Gastrocnemius medialis (tissue), 4 donors: ENCODE measurements around the gene SRGAP3. TPM values are rescaled to one million over a fixed set of nuclear protein-coding genes. Genes with fewer than 3 reads are reported as not detected.

Experiments
- ATAC-seq, 2 donors: fragments of 150-250 bp; one replicate each; pipeline ENCODE4 v1.9.1; 2016
- DNase-seq, 2 donors: peaks; one replicate each; pipeline ENCODE4 v3.0.0-alpha.2; 2019
- H3K27ac ChIP-seq, 4 donors: fragments of 200-600 bp; sonication (generic); 1 replicate in 1 of 4; 2 replicates in 3 of 4; pipeline ENCODE4 v1.5.1; 2016 to 2018; ENCODE audit warnings: mild to moderate bottlenecking in 2 of 4, moderate library complexity in 1 of 4
- H3K27me3 ChIP-seq, 3 donors: fragments of 200-600 bp; sonication (generic) in 2 of 3; 1 replicate in 1 of 3; 2 replicates in 2 of 3; pipeline versions ENCODE4 v1.5.1 to v1.6.0; 2016 to 2019; ENCODE audit warnings: mild to moderate bottlenecking in 1 of 3, moderate library complexity in 1 of 3
- H3K36me3 ChIP-seq, 2 donors: fragments of 200-600 bp; sonication (generic) in 1 of 2; one replicate each; pipeline ENCODE4 v1.5.1; 2017 to 2018
- H3K4me1 ChIP-seq, 2 donors: fragments of 200-600 bp; sonication (generic) in 1 of 2; one replicate each; pipeline ENCODE4 v1.5.1; 2016 to 2017; ENCODE audit warnings: mild to moderate bottlenecking in 2 of 2
- H3K4me3 ChIP-seq, 4 donors: fragments of 200-600 bp; sonication (generic) in 3 of 4; 1 replicate in 1 of 4; 2 replicates in 3 of 4; pipeline ENCODE4 v1.5.1; 2016 to 2019; ENCODE audit warnings: mild to moderate bottlenecking in 2 of 4
- H3K9me3 ChIP-seq, 3 donors: fragments of 200-600 bp; sonication (generic) in 2 of 3; 1 replicate in 1 of 3; 2 replicates in 2 of 3; pipeline ENCODE4 v1.5.1; 2016 to 2019
- CTCF ChIP-seq, 5 experiments: fragments of 450-650 bp in 3 of 5; fragments of 200-600 bp in 2 of 5; sonication (generic) in 2 of 5; IDR thresholded peaks in 4 of 5; conservative IDR thresholded peaks in 1 of 5; 1 replicate in 4 of 5; 2 replicates in 1 of 5; pipeline ENCODE4 v1.5.1; 2016 to 2019; ENCODE audit warnings: antibody characterized with exemption in 5 of 5, mild to moderate bottlenecking in 3 of 5, moderate library complexity in 3 of 5
- POLR2A ChIP-seq, 2 donors: fragments of 450-650 bp; IDR thresholded peaks; one replicate each; pipeline ENCODE4 v1.6.1; 2017; ENCODE audit warnings: antibody characterized with exemption in 2 of 2, mild to moderate bottlenecking in 2 of 2, moderate library complexity in 2 of 2
- in situ Hi-C, 4 donors: fragments of 200-750 bp; cut with MboI; loops; one replicate each; pipeline versions ENCODE4 v1.15.0 to v1.8.0; 2017; ENCODE audit warnings: low sequenced_read_pairs in 4 of 4
- intact Hi-C: fragments of 100-400 bp; cut with DNase I; formaldehyde crosslinking; loops from one replicate; pipeline ENCODE4 v1.15.1; 2023; ENCODE audit warnings: low total_unique reads
- total RNA-seq, 4 donors: library from RNA; depleted of rRNA; stranded (reverse); fragments of >200 nt; gene quantifications; one replicate each; pipeline versions ENCODE4 v1.1.0 to v1.2.3, GENCODE V29; 2016

Gene SRGAP3
- total RNA-seq, 4 donors from 2014 or later, result 1.3 to 2.3 (median 1.8) TPM

GRCh38 chr3:9229879-9230278, 19.6 kb downstream of the SRGAP3 start:
- Histone ChIP-seq H3K9me3 (no peaks in the 10 kb centered on the region), H3K4me1 (peaks cover 10 to 11% of the 10 kb centered on the region in 2 donors), H3K27ac (peak overlapping the region; percentile 53 to 79 (median 72)), H3K36me3 (no peaks in the 10 kb centered on the region), H3K4me3 (no peak overlapping the region), H3K27me3 (no peaks in the 10 kb centered on the region)
- no peak for DNase-seq
- intact Hi-C loops, result no loop called here
- in situ Hi-C loops, result no loop called here
- ATAC-seq, result peak; percentile 43 to 46
- no peak for TF ChIP-seq CTCF (IDR thresholded peaks at IDR 0.05 in 4 of 5, conservative IDR thresholded peaks at IDR 0.05 in 1 of 5)

- DNase-seq (peak; percentile 52 to 60), ATAC-seq (peak; percentile 84 to 85)
- Histone ChIP-seq H3K9me3 (no peaks in the 10 kb centered on the region), H3K4me3 (no peak overlapping the region), H3K4me1 (peaks cover 10 to 11% of the 10 kb centered on the region in 2 donors), H3K36me3 (no peaks in the 10 kb centered on the region), H3K27me3 (no peaks in the 10 kb centered on the region), H3K27ac (peak overlapping the region; percentile 53 to 79 (median 72))
- intact Hi-C loops, result no loop called here
- in situ Hi-C loops, result no loop called here
- TF ChIP-seq CTCF (IDR thresholded peaks at IDR 0.05 in 4 of 5, conservative IDR thresholded peaks at IDR 0.05 in 1 of 5) (no peak), POLR2A (IDR thresholded peaks at IDR 0.05) (no peak)
These were observed 20.1 kb downstream of the SRGAP3 start for GRCh38 chr3:9229325-9229724.

GRCh38 chr3:9226326-9226725, 23.1 kb downstream of the SRGAP3 start:
- DNase-seq (no peak), ATAC-seq (no peak)
- TF ChIP-seq POLR2A (IDR thresholded peaks at IDR 0.05), result no peak
- TF ChIP-seq CTCF (IDR thresholded peaks at IDR 0.05 in 4 of 5, conservative IDR thresholded peaks at IDR 0.05 in 1 of 5), result no peak
- Histone ChIP-seq H3K27ac (no peak overlapping the region), H3K4me1 (peaks cover 10 to 11% of the 10 kb centered on the region in 2 donors), H3K9me3 (no peaks in the 10 kb centered on the region), H3K27me3 (no peaks in the 10 kb centered on the region), H3K36me3 (no peaks in the 10 kb centered on the region), H3K4me3 (no peak overlapping the region)
- in situ Hi-C loops (no loop called here), intact Hi-C loops (no loop called here)

GRCh38 chr3:9225268-9225667, 24.2 kb downstream of the SRGAP3 start:
- no peak overlapping the region for H3K4me3 ChIP-seq
- H3K4me1 ChIP-seq, result peaks cover 10 to 11% of the 10 kb centered on the region in 2 donors
- no peaks in the 10 kb centered on the region for H3K27me3 ChIP-seq
- TF ChIP-seq POLR2A (IDR thresholded peaks at IDR 0.05) (no peak), CTCF (IDR thresholded peaks at IDR 0.05 in 4 of 5, conservative IDR thresholded peaks at IDR 0.05 in 1 of 5) (no peak)
- no peak for ATAC-seq
- no peaks in the 10 kb centered on the region for H3K9me3 ChIP-seq
- no peaks in the 10 kb centered on the region for H3K36me3 ChIP-seq
- H3K27ac ChIP-seq, result no peak overlapping the region
- intact Hi-C loops, result no loop called here
- no peak for DNase-seq
- in situ Hi-C loops, result no loop called here

- H3K36me3 ChIP-seq, result no peaks in the 10 kb centered on the region
- no peak overlapping the region for H3K27ac ChIP-seq
- in situ Hi-C loops, result no loop called here
These were observed 25.0 kb downstream of the SRGAP3 start for GRCh38 chr3:9224490-9224889.

More at GRCh38 chr3:9224490-9224889, 25.0 kb downstream of the SRGAP3 start:
- ATAC-seq (no peak), DNase-seq (no peak)
- intact Hi-C loops, result no loop called here
- Histone ChIP-seq H3K4me3 (no peak overlapping the region), H3K9me3 (no peaks in the 10 kb centered on the region), H3K27me3 (no peaks in the 10 kb centered on the region), H3K4me1 (peaks cover 5 to 6% of the 10 kb centered on the region in 2 donors)
- TF ChIP-seq POLR2A (IDR thresholded peaks at IDR 0.05) (no peak), CTCF (IDR thresholded peaks at IDR 0.05 in 4 of 5, conservative IDR thresholded peaks at IDR 0.05 in 1 of 5) (no peak)
